Endothelial cell of umbilical vein (primary cell): ENCODE measurements around the gene SCAPER. TPM values are rescaled to one million over a fixed set of nuclear protein-coding genes. Genes with fewer than 3 reads are reported as not detected.

Source experiments
- BruUV-seq: library from RNA; stranded (reverse); fragments of 400-500 nt; replicated peaks from 2 replicates; lab custom pipeline; 2021; lab: Mats Ljungman, UMichigan
- CTCF ChIA-PET: fragments of 300-600, 350-600 bp; sonication (Branson Sonifier 250); formaldehyde crosslinking; loops from one replicate; lab custom pipeline; 2021; ENCODE audit warnings: antibody characterized with exemption, inconsistent platforms; lab: Charles Lee
- POLR2A ChIA-PET: fragments of 300-600, 350-600 bp; sonication (Branson Sonifier 250); formaldehyde crosslinking; loops from one replicate; lab custom pipeline; 2021; ENCODE audit warnings: antibody characterized with exemption, inconsistent platforms; lab: Charles Lee
- DNase-seq: peaks from one replicate; pipeline ENCODE4 v3.0.0-alpha.2; 2011; ENCODE audit warnings: low read depth, low spot score
- FAIRE-seq: peaks from 2 replicates; lab custom pipeline; 2011; peaks lifted over from hg19 to GRCh38; lab: Jason Lieb, UNC
- H2AFZ ChIP-seq: 2 replicates; pipeline ENCODE4 v1.6.0; 2012; ENCODE audit warnings: low read depth, low read length, control low read depth, inconsistent platforms
- H3K27ac ChIP-seq: 2 replicates; pipeline ENCODE4 v1.5.1; 2011; ENCODE audit warnings: low read depth, mild to moderate bottlenecking, control low read depth, low read length, moderate library complexity; ENCODE audit not compliant: insufficient read depth
- H3K27me3 ChIP-seq, 2 experiments: 2 replicates each; pipeline versions ENCODE4 v1.6.0 to v1.6.1; 2011; ENCODE audit warnings: low read length in 2 of 2, mixed read lengths in 1 of 2; ENCODE audit not compliant: control insufficient read depth in 2 of 2, insufficient read depth in 2 of 2
- H3K36me3 ChIP-seq, 2 experiments: 2 replicates in 1 of 2; 3 replicates in 1 of 2; pipeline ENCODE4 v1.5.1; 2011; ENCODE audit warnings: low read length in 2 of 2, mild to moderate bottlenecking in 1 of 2, moderate library complexity in 1 of 2; ENCODE audit not compliant: control insufficient read depth in 2 of 2, insufficient read depth in 2 of 2; ENCODE audit errors: extremely low read depth in 1 of 2
- H3K4me1 ChIP-seq: 3 replicates; pipeline ENCODE4 v1.5.1; 2011; ENCODE audit warnings: mild to moderate bottlenecking, low read length; ENCODE audit not compliant: control insufficient read depth, insufficient read depth; ENCODE audit errors: extremely low read depth
- H3K4me2 ChIP-seq: 2 replicates; pipeline ENCODE4 v1.6.1; 2011; ENCODE audit warnings: low read length, control low read depth, mixed read lengths; ENCODE audit not compliant: insufficient read depth
- H3K4me3 ChIP-seq, 3 experiments: fragments of 200-600 bp in 1 of 3; sonication (generic), shearing (Covaris generic) in 1 of 3; replicated peaks in 1 of 3; 2 replicates each; pipeline ENCODE4 v1.5.1; 2011 to 2016; ENCODE audit warnings: control low read depth in 3 of 3, low read length in 3 of 3, mild to moderate bottlenecking in 2 of 3, inconsistent platforms in 1 of 3, low read depth in 1 of 3, moderate library complexity in 1 of 3; ENCODE audit not compliant: insufficient read depth in 1 of 3
- H3K79me2 ChIP-seq: 2 replicates; pipeline ENCODE4 v1.6.0; 2012; ENCODE audit warnings: low read length, inconsistent platforms; ENCODE audit not compliant: control insufficient read depth, insufficient read depth
- H3K9ac ChIP-seq: replicated peaks from 2 replicates; pipeline ENCODE3; 2011; ENCODE audit warnings: low read length, control low read depth; ENCODE audit not compliant: insufficient read depth; ENCODE audit errors: extremely low read depth
- H3K9me1 ChIP-seq: replicated peaks from 3 replicates; pipeline ENCODE4 v1.6.0; 2011; ENCODE audit warnings: mild to moderate bottlenecking, low read length; ENCODE audit not compliant: control insufficient read depth, insufficient read depth; ENCODE audit errors: extremely low read depth
- H3K9me3 ChIP-seq: replicated peaks from 2 replicates; pipeline ENCODE4 v1.5.1; 2012; ENCODE audit warnings: low read length, inconsistent platforms; ENCODE audit not compliant: control insufficient read depth, insufficient read depth
- H4K20me1 ChIP-seq: replicated peaks from 2 replicates; pipeline ENCODE3; 2011; ENCODE audit warnings: mild to moderate bottlenecking, low read length; ENCODE audit not compliant: control insufficient read depth, insufficient read depth; ENCODE audit errors: extremely low read depth
- CTCF ChIP-seq, 2 donors: IDR thresholded peaks; 1 replicate in 1 of 2; 2 replicates in 1 of 2; pipeline ENCODE4 v1.5.1; 2011; ENCODE audit warnings: low read length in 2 of 2, mild to moderate bottlenecking in 2 of 2, moderate library complexity in 2 of 2, control low read depth in 1 of 2, inconsistent platforms in 1 of 2, low read depth in 1 of 2; ENCODE audit not compliant: insufficient read depth in 1 of 2; ENCODE audit errors: extremely low read depth in 1 of 2
- EZH2 ChIP-seq: IDR thresholded peaks from 2 replicates; pipeline ENCODE4 v1.6.1; 2012; ENCODE audit warnings: borderline replicate concordance, low read depth, mild to moderate bottlenecking, moderate library complexity, low read length, inconsistent platforms; ENCODE audit not compliant: severe bottlenecking
- FOS ChIP-seq: IDR thresholded peaks from 2 replicates; pipeline ENCODE4 v1.6.1; 2011; ENCODE audit warnings: mild to moderate bottlenecking, low read length, moderate library complexity, borderline replicate concordance; ENCODE audit not compliant: insufficient read depth
- GATA2 ChIP-seq: IDR thresholded peaks from 2 replicates; pipeline ENCODE4 v1.7.0; 2011; ENCODE audit warnings: low read depth, mild to moderate bottlenecking, moderate library complexity, mixed read lengths, low read length; ENCODE audit not compliant: insufficient read length, insufficient read depth
- JUN ChIP-seq: IDR thresholded peaks from 2 replicates; pipeline ENCODE4 v1.6.1; 2011; ENCODE audit warnings: borderline replicate concordance, low read depth; ENCODE audit not compliant: insufficient read length, insufficient read depth
- MAX ChIP-seq: IDR thresholded peaks from 2 replicates; pipeline ENCODE4 v1.6.1; 2011; ENCODE audit not compliant: insufficient read depth, insufficient read length
- MYC ChIP-seq: IDR thresholded peaks from one replicate; pipeline ENCODE4 v1.6.1; 2011; ENCODE audit warnings: mild to moderate bottlenecking, low read depth, low read length
- POLR2A ChIP-seq: IDR thresholded peaks from 2 replicates; pipeline ENCODE4 v1.6.1; 2012; ENCODE audit warnings: low read depth, mild to moderate bottlenecking, control low read depth, low read length
- POLR2AphosphoS5 ChIP-seq: IDR thresholded peaks from 2 replicates; pipeline ENCODE4 v1.6.1; 2012; ENCODE audit warnings: low read depth, mild to moderate bottlenecking, control low read depth, low read length, moderate library complexity; ENCODE audit not compliant: insufficient read depth
- dilution Hi-C: fragments of 300-500 bp; cut with MboI; formaldehyde crosslinking; loops from one replicate; pipeline ENCODE4 v1.15.0; 2019; ENCODE audit warnings: low sequenced_read_pairs; ENCODE audit not compliant: extremely low pct_ligation_motif_present
- intact Hi-C: fragments of 100-400 bp; cut with micrococcal nuclease; formaldehyde crosslinking; loops from one replicate; pipeline ENCODE4 v1.10.0; 2022
- polyA plus RNA-seq, 4 experiments: library from polyadenylated mRNA; depleted of rRNA in 3 of 4; stranded (reverse) in 3 of 4; unstranded in 1 of 4; fragments of >200 nt; gene quantifications; 2 replicates each; pipeline versions ENCODE4 v1.2.1 to v1.2.3, GENCODE V29; 2011 to 2012; ENCODE audit warnings: missing spikeins in 1 of 4
- total RNA-seq: library from RNA; stranded (reverse); gene quantifications from 2 replicates; pipeline ENCODE4 v1.2.3, GENCODE V29; 2021

The SCAPER gene
- total and polyA plus RNA-seq, 2 donors (not counting 3 experiments of a cell fraction or from before 2014, with no cell fraction given): 2.7 to 12.7 TPM

- Histone ChIP-seq H3K27me3 (no peaks in the 10 kb centered on the region), H4K20me1 (no peaks in the 10 kb centered on the region), H3K9me1 (no peaks in the 10 kb centered on the region), H3K9me3 (peaks cover 2% of the 10 kb centered on the region), H3K4me2 (no peak overlapping the region), H2AFZ (no peak overlapping the region), H3K4me1 (peaks cover 2% of the 10 kb centered on the region), H3K4me3 (no peak overlapping the region), H3K79me2 (no peaks in the 10 kb centered on the region), H3K36me3 (no peaks in the 10 kb centered on the region), H3K27ac (no peak overlapping the region), H3K9ac (no peak overlapping the region)
- intact Hi-C loops: no loop called here
- dilution Hi-C loops: no loop called here
- no peak for DNase-seq
- TF ChIP-seq FOS (no peak), CTCF (IDR thresholded peaks at IDR 0.05; ENCODE audit: extremely low read depth in 1 of 2, insufficient read depth in 1 of 2, low read depth in 1 of 2, low read length in 2 of 2) (no peak), MYC (no peak), MAX (no peak), JUN (no peak), EZH2 (no peak), POLR2AphosphoS5 (no peak), POLR2A (no peak), GATA2 (no peak)
- no peak for FAIRE-seq
- BruUV-seq: no TSS peak
- CTCF ChIA-PET: no interaction called here
- POLR2A ChIA-PET: no interaction called here
Observed at GRCh38 chr15:76577879-76578512, 327.1 kb downstream of the SCAPER start.
